Transverse colon (tissue), 4 donors: ENCODE results near the gene CDK7.
"Not testable (repeated sequence)": the region's sequence is repeated elsewhere in the genome, so short reads cannot be mapped to it uniquely, and the experiment has no call there.

ENCODE experiments used
- EP300 ChIP-seq: sonication (generic); formaldehyde crosslinking; IDR thresholded peaks from one replicate; pipeline ENCODE4 v1.6.1; 2017; ENCODE audit warnings: antibody characterized with exemption, low read depth
- POLR2A ChIP-seq: fragments of 450-650 bp; IDR thresholded peaks from one replicate; pipeline ENCODE4 v1.6.1; 2016; ENCODE audit warnings: antibody characterized with exemption, mild to moderate bottlenecking, moderate library complexity
- POLR2AphosphoS5 ChIP-seq, 3 donors: sonication (generic); formaldehyde crosslinking; IDR thresholded peaks; one replicate each; pipeline ENCODE4 v1.6.1; 2016; ENCODE audit warnings: antibody characterized with exemption in 3 of 3
- TF ChIP-seq, protein P1 (sequence below), 5 experiments: fragments of 200-600 bp in 3 of 5; fragments of 450-650 bp in 2 of 5; sonication (generic) in 3 of 5; IDR thresholded peaks; 1 replicate in 2 of 5; 2 replicates in 3 of 5; pipeline ENCODE4 v1.5.1; 2016 to 2017; ENCODE audit warnings: antibody characterized with exemption in 5 of 5, inconsistent platforms in 3 of 5, mild to moderate bottlenecking in 2 of 5, moderate library complexity in 1 of 5

DNA sequence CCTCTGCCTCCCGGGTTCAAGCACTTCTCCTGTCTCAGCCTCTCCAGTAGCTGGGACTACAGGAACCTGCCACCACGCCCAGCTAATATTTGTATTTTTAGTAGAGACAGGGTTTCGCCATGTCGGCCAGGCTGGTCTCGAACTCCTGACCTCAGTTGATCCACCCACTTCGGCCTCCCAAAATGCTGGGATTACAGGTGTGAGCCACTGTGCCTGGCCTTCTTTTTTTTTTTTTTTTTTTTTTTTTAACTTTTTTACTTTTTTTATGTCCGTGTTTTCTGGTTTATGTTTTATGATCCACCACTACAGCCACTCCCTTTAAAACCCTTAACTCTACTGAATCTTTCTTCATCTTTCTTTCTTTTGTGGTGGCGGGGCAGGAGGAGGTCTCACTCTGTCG lies 2.0 kb downstream of the CDK7 start:
- TF ChIP-seq, protein P1, sequence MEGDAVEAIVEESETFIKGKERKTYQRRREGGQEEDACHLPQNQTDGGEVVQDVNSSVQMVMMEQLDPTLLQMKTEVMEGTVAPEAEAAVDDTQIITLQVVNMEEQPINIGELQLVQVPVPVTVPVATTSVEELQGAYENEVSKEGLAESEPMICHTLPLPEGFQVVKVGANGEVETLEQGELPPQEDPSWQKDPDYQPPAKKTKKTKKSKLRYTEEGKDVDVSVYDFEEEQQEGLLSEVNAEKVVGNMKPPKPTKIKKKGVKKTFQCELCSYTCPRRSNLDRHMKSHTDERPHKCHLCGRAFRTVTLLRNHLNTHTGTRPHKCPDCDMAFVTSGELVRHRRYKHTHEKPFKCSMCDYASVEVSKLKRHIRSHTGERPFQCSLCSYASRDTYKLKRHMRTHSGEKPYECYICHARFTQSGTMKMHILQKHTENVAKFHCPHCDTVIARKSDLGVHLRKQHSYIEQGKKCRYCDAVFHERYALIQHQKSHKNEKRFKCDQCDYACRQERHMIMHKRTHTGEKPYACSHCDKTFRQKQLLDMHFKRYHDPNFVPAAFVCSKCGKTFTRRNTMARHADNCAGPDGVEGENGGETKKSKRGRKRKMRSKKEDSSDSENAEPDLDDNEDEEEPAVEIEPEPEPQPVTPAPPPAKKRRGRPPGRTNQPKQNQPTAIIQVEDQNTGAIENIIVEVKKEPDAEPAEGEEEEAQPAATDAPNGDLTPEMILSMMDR (IDR thresholded peaks at IDR 0.05) = not testable (repeated sequence)
- TF ChIP-seq POLR2A; POLR2AphosphoS5 (IDR thresholded peaks at IDR 0.05); EP300: not testable (repeated sequence)
